NCI-H1048 (cell line): ENCODE data around the gene ELP2.
"Not testable (repeated sequence)": the region's sequence is repeated elsewhere in the genome, so short reads cannot be mapped to it uniquely, and the experiment has no call there.

Experiments used
- DNase-seq: peaks from one replicate; lab custom pipeline; 2025; lab: John Stamatoyannopoulos, UW

ELP2 gene

DNA sequence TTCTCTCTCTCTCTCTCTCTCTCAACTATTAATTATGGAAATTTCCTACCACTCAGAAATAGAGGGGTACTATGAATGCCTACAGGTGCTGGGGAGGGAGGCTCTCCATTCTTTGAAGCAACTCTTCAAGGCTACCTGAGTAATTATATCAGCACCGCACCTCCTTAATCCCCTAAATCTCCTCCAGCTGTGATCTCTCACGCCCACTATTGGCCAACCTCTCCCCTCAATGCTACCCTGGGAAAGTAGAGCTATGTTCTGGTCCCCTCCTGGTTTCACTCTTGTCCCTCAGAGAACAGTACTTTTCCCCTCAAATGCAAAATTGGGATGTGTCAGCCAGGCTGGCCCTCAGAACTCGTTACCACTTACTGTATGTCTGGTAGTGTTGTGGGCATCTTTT is 59.2 kb downstream of the ELP2 start:
- no peak for DNase-seq

DNA sequence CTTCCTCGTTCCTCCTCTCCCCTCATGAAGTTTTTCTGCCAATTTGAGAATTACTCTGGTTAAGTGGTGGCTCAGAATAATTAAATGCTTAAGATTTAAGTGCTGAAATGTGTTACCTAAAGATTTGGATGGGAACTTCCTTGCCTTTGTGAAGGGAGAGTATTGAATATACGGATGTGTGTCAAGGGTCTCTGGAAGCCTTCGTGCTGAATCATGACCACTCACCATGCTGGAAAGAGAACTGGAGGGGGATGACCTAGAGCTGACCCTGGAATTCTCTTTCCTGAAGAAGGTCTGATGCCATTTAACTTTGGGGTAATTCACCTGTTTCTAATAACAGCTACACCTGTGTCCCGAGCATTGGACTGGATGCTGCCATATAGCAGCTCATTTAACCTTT is 59.8 kb downstream of the ELP2 start:
- DNase-seq: no peak

DNA sequence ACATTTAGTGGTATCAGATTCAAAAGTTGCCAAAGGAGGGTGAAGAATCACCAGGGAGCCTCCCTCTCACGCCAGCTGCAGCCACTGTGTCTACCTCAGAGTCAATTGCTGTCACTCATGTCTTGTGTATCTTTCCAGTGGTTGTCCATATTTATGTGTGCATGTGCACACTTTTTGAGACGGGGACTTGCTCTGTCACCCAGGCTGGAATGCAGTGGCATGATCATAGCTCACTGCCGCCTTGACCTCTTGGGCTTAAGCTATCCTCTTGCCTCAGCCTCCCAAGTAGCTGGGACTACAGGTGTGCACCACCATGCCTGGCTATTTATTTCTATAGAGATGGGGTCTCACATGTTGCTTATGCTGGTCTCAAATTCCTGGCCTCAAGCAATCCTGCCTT is 61.6 kb downstream of the ELP2 start:
- DNase-seq: no peak

DNA sequence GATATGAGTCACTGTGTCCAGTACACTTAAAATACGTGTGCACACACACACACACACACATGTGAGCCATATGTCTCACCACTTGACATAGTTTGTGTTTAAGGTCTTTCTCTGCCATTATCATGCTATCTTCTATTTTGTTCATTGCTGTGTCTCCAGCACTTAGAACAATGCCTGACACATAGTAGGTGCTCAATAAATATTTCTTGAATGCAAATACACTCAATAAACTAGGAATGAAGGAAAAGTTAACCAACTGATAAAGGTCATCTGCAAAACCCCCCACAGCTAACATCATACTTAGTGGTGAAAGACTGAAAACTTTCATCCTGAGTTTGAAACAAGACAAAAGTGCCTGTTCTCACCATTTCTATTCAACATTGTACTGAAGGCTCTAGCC is 62.0 kb downstream of the ELP2 start:
- no peak for DNase-seq

DNA sequence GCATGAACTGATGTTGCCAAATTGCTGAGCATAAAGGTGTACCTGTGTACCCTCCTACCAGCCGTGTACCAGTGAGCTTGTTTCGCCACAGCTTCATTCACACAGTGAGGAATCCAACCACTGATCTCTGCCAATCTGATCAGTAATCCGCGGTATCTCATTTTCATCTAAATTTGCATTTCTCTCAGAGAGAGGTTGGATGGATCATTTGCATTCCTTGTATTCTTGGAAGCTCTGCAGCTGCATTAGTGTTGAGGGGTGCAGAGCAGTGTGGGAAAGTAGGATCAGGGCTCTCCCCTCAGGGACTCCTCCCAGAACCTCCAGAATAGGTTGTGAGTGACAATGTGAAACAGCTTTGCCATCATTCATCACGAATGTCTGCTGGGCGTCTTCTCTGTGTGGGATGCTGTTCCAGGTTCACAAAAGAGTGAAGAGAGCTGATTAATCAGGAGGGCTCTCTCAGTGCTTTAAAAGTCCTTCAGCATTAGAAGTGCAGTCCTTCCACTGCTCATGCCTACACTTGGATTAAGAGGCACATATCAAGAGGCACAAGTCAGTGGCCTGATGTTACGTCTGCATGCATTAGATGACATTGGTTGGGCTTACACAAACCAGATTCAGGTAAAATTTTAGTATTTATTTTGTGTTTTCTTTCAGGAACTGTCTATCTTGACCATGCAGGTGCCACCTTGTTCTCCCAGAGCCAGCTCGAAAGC is 65.1 kb downstream of the ELP2 start:
- DNase-seq: peak; percentile 21

DNA sequence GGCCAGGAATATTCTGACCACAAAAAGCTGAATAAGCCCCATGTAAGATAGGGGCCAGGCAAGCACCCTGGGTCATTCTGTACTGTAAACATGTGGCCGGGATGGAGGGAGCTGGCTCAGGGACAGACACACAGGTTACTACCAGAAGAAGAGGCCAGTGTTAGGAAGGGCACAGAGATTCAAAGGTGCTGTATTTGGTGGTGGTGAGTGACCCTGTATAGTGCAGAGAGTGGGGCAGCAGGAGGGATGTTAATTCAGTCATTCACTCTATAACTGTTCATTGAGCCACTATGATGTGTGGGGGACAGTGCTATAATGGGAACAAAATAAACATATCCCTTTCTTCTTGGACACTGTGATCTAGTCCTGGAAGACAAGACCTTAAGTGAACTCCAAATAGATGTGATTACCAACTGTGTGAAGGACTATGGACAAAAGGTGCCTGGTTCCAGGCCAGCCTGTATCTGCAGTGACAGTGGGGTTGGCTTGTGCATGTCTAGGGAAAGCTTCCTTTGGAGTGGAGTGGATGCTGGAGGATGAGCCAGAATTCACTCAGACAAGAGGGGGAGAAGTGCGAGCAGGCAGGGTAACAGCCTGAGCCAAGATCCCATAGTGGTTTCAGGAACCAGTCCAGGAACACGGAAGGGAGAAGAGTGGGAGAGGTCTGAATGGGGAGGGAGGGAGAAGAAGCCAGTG is 65.9 kb downstream of the ELP2 start:
- no peak for DNase-seq

DNA sequence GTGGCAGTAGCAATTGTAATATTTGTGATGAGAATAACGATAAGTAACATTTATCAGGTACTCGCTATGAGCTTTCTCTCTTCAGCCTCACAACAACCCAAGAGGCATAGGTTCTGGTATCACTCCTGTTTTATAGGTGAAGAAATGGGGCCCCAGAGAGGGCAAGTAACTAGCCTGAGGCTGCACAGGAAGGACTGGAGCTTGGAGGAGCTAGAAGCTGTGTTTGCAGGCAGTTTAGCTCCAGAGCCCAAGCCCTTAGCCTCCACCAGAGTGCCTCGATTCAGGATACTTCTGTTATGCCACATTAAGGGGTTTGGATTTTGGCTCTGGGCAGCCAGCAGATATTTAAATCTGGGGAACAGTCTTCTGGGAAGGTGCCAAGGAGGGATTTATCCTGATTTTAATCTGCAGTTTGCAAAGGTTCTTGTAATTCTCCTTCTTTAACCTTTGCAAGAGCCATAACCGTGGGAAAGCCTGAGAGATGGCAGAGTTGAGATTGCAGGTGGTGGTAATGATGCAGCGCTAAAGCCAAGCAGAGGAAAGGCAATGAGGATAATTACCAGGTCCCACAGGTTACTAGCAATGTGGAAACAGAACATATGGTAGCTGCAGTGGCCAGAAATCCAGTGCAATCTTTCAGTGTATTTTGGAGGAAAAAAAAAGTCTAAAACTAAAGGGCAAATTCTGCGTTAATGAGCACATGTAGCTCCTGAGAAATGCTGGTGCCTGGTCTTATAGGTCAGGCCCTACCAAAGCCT is 66.7 kb downstream of the ELP2 start:
- DNase-seq: no peak

DNA sequence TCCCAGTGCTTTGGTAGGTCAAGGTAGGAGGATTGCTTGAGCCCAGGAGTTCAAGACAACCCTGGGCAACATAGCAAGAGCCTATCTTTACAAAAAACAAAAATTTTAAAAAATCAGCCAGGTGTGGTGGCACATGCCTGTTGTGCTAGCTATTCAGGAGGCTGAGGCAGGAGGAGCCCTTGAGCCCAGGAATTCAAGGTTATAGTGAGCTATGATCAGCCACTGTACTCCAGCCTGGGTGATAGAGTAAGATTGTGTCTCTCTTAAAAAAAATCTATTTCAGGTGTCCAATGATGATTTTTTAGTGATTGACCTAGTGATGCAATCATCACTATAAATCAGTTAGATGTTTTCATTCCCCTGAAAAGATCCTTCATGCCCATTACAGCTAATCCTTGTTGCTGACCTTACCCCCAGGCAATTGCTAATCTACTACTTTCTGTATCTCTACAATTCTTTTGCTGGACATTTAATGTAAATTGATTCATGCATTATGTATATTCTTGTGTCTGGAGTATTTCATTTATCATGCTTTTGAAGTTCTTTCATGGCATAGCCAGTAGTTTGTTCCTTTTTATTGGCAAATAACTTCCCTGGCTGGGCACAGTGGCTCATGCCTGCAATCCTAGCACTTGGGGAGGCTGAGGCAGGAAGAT is 67.9 kb downstream of the ELP2 start:
- DNase-seq: no peak

DNA sequence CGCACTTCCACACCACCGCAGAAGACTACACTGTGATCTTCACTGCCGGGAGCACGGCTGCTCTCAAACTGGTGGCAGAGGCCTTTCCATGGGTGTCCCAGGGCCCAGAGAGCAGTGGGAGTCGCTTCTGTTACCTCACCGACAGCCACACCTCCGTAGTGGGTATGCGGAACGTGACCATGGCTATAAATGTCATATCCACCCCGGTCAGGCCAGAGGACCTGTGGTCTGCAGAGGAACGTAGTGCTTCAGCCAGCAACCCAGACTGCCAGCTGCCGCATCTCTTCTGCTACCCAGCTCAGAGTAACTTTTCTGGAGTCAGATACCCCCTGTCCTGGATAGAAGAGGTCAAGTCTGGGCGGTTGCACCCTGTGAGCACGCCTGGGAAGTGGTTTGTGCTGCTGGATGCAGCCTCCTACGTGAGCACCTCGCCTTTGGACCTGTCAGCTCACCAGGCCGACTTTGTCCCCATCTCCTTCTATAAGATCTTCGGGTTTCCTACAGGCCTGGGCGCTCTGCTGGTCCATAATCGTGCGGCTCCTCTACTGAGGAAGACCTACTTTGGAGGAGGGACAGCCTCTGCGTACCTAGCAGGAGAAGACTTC is 70.1 kb downstream of the ELP2 start:
- DNase-seq: no peak

DNA sequence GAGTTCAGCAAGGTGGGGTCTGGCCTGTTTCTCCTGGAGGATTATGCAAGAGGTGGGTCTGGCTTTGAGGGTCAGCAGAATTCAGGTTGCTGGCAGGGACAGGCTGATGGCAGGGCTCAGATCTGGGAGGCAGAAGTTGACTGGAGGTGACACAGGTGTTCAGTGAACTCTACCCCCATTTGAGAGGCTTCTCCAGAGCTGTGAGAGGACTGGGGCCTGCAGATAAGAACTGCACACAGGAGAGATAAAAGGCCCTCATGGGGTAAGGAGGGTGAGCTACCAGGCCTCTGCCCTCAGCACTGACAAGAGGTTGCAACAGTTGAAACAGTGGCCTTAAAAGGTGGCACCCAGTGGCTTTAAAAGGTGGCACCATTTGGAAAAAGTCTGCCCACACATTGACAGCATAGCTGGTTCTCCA is 70.7 kb downstream of the ELP2 start:
- DNase-seq: no peak

DNA sequence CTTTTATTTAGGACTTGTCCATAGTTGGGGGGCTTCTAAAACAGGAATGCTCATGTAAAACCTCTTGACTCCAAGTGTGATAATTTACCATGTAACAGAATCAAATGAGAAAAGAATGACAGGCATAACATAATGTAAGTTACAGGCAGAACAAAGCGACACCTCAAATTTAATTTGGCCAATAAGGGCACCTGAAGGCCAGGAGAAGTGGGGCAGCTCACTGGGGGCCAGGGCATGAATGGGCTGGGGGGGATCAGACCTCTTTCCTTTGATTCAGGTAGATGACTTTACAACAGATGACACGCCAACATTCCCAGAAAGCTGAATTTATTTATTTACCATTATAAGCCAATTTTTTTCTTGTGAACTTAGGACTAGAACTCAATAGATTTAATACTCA is 72.1 kb downstream of the ELP2 start:
- no peak for DNase-seq

DNA sequence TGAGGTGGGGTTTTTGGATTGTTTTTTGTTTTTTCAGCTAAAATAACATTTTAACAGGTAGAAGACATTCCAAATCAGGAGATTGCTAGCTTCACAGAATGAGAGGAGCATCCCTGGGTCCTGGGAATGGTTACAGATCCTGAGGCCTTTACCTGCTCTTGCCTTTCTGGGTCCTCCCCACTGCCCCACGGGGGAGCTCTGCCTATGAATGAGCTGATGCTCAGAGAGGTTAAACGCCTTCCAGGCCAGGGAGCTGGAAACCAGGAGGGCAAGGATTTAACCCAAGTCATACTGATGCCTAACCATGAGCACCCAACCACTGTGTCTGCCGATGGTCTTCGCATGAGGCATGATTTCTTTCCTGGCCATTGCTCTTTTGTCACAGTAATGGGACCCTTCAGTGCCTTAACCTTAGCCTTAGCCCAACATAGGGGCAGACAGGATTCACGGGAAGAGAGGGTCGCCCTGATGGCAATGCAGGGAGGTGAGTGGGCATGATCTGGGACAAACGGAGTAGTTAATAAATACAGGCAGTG is 73.7 kb downstream of the ELP2 start:
- no peak for DNase-seq

DNA sequence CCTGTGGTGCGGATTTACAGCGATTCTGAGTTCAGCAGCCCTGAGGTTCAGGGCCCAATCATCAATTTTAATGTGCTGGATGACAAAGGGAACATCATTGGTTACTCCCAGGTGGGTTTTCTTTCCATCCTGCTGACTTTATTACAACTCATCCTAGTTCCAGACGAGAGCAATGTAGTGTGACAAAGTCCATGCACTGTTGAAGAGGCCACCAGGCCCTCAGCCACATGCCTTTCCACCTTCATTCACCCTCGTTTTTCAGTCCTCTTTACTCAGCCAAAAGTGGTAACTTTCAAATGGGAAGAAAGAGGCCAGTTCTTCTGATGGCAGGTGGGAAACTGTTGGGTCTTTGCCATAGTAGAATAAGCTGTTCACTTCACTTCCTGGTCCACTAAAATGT is 75.5 kb downstream of the ELP2 start:
- no peak for DNase-seq

DNA sequence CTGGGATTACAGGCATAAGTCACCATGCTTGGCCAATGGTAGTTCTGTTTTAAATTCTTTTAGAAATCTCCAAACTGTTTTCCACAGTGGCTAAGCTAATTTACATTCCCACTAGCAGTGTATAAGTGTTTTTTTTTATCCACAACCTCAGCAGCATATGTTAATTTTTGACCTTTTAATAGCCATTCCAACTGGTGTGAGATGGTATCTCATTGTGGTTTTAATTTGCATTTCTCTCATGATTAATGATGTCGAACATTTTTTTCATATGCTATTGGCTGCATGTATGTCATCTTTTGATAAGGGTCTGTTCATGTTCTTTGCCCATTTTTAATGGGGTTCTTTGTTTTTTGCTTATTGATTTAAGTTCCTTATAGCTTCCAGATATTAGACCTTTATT is 77.6 kb downstream of the ELP2 start:
- DNase-seq: no peak

DNA sequence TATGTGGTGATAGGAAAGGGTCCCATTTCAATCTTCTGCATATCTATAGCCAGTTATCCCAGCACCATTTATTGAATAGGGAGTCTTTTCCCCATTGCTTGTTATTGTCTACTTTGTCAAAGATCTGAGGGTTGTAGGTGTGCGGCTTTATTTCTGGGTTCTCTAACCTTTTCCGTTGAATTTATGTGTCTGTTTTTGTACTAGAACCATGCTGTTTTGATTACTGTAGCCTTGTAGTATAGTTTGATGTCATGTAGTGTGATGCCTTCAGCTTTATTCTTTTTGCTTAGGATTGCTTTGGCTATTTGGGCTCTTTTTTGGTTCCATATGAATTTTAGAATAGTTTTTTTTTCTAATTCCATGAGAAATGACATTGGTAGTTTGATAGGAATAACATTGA is 78.3 kb downstream of the ELP2 start:
- DNase-seq: not testable (repeated sequence)

DNA sequence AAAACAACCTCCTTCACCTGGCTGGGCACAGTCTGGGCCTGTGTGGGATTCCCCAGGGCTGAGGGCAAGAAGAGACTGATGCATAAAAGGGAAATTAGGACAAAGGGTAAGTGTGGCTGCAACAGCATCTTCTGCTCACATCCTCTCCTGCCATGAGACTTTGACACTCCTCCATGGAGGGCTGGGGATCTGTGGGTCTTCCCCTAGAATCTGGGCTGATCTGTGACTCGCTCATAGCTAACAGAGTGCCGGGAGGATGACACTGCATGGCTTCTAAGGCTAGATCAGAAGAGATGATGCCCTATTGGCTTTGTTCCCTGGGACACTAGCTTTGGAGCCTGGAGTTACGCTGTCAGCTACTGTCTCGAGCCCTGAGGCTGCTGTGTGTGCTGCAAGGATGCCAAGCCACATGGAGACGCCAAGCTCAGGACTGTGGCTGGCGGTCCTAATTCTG is 81.9 kb downstream of the ELP2 start:
- DNase-seq: no peak

DNA sequence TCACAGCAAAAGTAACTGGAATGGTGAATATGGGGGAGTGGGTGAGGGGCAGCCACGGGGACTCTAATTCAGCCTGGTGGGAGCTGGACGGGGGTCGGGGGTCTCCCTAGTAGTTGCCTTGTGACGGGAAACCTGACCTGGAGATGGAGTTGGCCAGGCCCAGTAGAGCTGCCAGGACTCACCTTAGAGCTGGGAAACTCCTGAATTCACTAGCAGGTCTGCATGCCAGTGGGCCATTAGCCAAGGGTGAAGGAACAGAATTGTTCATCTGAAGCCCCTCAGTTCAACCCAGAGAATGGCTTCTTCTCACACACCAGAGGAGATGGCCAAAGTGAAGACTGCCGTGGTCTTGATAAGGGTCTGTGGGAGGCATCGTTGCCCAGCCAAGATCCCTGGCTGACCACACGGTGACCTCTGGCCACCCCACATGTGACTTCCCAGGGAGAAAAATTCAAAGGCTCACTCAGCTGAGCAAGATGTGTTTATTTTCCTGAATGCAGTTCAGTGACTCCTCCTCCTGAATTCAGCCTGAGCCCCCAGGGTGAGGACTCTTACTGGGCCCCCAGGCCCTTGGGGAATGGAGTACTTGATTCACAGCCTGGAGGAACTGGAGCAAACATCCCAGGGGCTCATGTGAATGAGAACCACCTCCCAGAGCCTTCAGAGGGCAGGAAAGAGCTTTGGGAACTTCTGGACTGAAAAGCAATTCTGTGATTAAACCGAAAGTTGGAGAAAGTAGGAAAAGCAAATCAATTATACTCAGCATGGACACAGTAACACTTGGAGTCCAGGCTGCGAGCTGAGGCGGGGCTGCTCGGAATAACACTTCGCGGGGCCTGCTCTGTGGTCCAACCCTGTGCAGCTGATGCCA is 82.8 kb downstream of the ELP2 start:
- no peak for DNase-seq

DNA sequence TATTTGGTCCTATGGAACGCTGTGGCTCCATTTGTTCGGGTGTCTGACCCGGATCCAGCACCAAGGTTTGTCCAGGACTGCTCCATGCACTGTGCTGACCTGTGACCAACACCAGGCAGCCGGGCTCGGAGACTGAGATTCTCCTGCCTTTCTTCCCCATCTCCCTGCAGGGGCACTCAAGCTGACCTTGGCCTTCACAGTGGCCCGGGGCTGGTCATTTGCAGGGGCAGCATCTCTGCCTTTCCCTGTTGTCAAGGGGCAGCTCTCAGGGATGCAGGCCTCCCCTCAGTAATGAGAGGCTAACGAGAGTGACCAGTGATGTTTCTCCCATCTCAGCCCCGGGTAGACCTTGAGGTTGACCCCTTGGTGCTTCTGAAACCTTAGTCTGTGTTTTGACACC is 85.1 kb downstream of the ELP2 start:
- DNase-seq: no peak

DNA sequence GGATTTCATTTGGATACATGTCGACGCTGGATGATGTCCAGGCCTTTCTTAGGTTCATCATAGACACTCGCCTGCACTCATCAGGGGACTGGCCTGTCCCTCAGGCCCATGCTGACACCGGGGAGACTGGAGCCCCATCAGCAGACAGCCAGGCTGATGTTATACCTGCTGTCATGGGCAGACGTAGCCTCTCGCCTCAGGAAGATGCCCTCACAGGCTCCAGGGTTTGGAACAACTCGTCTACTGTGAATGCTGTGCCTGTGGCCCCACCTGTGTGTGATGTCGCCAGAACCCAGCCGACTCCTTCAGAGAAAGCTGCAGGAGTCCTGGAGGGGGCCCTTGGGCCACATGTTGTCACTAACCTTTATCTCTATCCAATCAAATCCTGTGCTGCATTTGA is 85.9 kb downstream of the ELP2 start:
- DNase-seq: no peak

DNA sequence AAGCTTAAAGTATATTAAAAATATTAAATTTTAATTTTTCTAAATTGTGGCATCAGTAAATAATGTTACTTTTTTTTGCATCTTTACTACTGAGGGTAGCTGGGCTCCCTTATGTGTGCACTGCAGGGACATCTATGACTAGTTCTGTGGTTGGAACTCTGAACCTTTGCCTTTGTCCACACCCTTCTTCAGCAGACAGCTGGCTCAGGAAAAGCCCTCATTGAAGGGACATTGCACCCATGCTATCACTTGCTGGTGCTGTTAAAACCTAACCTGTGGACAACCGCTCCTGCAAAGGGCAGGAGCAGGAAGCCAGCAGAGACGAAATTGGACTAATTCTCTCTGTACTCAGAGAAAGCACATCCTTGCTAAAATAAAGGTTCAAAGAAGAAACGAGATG is 87.6 kb downstream of the ELP2 start:
- DNase-seq: no peak

DNA sequence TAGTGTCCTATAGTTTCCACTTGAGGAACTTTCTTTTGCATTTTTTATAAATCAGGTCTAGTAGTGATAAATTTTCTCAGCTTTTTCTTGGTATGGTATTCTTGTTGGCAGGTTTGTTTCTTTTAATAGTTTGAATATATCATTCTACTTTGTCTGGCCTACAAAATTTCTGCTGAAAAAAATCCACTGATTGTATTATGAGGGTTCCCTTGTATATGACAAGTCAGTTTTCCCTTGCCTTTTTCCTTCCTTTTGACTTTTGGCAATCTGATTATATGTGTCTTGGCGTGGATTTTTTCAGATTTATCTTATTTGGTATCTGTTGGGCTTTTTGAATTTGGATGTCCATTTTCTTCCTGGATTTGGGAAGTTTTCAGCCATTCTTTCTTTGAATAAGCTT is 99.5 kb downstream of the ELP2 start:
- DNase-seq: no peak
